ENCODE data around the gene MGA.
A peak's percentile ranks its signal among the peaks of the same experiment; 100 is the strongest.
"Not testable (repeated sequence)": the region's sequence is repeated elsewhere in the genome, so short reads cannot be mapped to it uniquely, and the experiment has no call there.

MGA gene

DNA sequence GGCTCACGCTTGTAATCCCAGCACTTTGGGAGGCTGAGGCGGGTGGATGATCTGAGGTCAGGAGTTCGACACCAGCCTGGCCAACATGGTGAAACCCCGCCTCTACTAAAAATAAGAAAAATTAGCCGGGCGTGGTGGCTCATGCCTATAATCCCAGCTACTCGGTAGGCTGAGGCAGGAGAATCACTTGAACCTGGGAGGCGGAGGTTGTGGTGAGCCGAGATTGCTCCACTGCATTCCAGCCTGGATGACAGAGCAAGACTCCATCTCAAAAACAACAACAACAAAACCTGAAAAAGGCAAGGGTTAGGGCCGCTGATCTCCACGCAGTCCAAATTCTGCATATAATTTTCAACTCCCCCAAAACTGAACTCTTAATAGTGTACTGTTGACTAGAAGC lies 67.9 kb downstream of the MGA start:
- not testable (repeated sequence) for DNase-seq

DNA sequence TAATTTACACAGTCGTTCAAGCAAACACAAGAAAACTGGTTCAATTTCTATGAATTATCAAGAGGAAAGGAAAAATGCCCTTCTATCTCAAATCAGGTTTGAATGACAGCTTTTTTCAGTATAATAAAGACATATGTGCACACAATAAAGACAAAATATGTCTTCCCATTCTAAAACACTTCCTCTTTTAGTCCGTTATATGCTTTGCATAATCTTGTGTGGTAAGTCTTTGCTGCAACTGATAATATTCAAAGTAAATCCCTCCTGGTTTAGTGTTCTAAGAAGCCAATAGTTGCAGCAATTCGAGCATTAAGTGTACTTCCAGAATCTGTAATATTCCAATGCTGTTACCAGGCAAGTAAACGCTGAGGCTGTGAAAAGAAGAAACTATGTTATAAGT lies 70.3 kb downstream of the MGA start:
- no peak for DNase-seq

DNA sequence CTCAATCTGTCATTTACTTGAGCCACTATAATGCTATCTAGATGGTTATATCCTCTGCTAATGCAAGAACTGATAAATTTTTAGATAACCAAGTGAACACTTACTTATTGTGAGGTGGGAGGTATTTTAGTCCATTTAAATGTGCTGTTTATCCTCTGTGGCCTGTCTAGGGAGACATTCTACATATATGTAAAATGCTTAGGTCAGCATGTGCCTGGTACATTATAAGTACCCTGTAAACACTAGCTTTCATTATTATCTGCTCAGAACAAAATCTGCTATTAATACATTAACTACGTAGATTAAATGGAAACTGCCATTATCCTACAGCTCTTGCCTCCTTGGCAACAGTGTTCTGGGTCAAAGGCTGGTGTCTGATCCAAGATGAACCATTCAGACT lies 72.3 kb downstream of the MGA start:
- DNase-seq = no peak

DNA sequence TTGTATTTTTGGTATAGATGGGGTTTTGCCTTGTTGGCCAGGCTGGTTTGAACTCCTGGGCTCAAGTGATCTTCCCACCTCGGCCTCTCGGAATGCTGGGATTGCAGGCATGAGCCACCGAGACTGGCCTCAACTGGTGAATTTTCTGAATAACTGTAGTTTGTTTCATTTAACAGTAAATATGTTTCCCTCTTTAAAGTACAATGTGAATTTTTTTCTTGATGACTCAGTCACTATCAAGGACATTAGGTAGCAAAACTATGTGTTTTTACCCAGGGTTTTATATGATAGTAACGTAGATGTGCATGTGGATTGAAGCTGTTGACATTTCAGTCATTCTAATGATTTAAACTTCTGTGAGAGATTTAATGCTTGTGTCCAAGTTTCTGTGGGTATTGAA lies 73.9 kb downstream of the MGA start:
- DNase-seq = no peak

DNA sequence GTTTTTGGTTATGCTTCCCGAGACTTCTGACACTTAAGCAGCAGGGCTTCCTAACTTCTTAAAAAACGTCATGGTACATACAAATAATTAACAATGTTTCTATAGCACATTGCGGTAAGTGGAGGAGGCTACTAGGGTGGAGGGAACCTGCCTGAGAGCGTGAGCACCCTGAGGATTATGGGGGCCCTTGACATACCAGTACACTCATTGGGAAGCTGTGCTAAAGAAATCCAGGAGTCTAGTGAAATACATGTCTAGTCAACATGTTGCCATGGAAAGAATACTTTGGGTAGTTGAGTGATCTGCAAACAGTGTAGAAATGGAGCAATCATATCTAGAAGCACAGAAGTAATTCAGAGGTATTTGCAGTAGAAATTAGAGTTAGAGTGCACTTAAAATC lies 74.8 kb downstream of the MGA start:
- DNase-seq = no peak

DNA sequence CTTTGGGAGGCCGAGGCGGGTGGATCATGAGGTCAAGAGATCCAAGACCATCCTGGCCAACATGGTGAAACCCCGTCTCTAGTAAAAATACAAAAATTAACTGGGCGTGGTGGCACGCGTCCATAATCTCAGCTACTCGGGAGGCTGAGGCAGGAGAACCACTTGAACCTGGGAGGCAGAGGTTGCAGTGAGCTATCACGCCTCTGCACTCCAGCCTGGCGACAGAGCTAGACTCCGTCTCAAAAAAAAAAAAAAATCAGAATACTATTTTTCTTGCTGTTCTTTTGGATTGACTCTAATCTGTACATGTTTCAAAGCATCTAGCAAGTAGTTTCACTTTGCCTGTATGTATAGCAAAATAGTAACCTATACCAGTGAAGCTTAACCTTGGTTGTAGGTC lies 75.3 kb downstream of the MGA start:
- not testable (repeated sequence) for DNase-seq

DNA sequence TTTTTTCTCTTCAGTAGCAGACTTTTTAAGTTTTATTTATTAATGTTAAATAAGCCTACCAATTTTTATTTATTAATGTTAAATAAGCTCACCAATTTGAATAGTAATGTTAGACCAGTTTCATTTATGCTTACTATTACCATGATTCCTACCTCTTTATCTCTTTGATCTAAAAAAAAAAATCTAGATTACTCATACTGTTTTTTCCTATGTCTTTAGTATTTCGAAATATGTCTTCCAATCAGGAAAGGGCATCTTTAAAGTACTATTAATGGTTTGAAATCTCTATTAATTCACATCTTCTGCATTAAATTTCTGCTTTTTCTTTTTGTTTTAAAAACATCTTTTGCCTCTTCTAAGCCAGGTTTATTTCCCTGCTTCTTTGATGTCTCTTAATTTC lies 86.6 kb downstream of the MGA start:
- no peak for DNase-seq

DNA sequence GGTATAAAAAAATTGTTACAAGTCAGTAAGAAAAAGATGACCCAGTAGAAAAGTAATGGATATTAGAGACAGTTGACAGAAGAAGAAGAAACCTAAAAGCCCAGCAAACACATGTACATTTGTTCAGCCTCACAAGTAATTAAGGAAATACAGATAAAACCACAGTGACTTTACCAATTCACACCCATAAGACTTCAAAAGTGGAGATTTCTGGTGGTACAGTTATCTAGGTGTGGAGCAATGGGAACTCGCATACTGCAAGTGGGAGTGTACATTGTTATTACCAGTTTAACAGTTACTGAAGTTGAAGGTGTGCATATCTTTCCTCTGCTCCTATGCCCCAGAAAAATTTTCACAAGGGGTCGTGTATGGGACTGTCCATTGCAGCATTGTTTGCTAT lies 96.0 kb downstream of the MGA start:
- no peak for DNase-seq

DNA sequence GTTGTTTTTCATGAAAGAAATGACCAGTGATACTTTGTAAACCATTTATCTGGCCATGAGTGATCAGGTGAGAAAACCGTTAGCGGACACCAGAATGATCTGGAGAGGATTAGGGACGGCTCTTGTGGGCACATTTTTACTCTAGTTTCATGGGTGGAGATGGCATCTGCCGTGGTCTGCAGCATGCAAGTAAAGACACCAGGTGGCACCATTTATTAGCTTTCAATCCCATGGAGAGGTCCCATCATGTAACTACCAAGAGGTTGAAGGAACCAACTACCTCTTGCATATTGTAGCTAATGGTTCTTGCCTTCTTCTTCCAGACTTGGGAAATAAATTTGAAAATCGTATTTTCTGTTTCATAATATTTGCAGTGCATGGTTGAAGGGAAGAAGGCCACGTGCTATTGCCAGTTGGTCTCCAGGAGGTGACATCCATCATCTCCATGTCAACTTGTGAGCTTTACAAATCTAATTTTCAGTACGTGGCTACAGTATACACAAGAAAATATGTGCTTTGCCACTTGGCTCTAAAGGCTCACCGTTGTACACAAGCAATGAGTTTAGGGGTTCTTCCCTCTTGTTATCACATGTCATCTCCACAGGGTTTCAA lies 112.6 kb downstream of the MGA start:
- peak; percentile 25 for DNase-seq

DNA sequence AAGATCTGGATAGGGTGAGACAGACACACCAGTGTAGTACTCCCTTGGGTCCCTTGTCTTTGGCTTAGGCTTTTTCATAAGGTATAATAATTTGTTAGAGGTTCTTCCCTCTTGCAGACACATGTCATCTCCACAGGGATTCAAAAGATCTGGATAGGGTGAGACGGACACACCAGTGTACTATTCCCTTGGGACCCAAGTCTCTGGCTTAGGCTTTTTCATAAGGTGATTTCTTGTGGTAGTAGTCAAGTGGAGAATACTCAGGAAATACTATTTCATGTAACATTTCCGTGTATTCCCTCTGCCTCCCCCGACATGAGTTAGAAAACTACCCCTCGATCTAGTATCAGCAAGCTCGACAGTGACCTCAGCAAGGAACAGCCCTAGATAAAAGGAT lies 113.1 kb downstream of the MGA start:
- DNase-seq = no peak

DNA sequence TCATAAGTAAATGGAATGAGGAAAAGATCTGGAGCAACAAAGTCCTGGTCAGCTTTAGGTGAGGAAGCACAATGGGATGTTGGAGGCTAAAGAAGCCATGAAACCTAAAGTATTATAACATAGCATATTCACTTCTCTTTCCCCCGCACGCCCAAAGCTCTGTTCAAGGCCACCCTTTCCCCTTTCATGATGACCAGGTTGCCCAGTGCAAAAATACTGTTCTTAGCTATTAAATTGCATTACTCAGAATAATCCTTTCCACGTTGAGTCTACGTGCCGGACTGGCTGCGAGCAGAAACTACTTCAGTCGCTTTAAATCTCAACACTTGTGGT lies 113.5 kb downstream of the MGA start:
- DNase-seq = no peak

DNA sequence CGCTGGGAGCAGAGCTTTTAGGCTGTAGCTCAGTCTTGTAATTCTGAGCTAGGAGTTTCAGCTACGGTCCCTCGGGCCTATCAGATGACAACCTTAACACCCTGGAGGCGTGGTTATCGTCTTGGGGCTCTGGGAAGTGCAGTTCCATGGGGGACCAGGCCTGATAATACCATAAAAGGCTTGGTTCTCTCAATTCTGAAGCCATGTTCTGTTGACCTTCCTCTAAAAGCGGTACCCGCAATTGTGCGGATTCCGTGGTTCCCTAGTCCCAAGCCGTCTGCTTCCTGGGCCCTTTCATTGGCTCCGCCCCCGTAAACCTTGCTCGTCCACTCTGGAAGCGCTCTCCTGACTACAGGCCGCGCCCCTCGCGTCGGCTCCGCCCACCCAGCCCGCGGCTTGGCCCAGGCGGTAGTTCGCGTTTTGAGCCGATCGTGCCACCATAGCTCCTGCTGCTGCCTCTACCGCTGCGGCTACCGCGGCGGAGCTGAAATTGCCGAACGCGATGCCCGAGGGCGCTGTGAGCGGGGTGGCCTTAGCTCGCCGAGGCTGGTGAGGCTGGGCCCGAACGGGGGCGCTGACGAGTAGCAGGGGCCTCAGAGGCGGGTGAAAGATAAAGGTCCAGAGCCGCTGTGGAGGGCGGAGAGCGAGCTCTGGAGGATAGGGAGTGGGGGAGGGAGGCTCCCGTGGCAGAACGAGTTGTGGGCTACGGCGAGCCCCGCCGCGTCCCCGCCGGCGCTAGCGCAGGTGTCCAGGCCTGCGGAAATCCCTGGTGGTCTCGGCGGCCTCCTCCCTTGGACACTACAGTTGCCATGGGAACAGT lies 114.1 kb downstream of the MGA start, which contains the start of gene MAPKBP1:
Gene MAPKBP1 (plus strand): TSS at position 423 of the 820 bp plus-strand sequence. CDS start 792 bp downstream, outside the sequence.
- peak; percentile 87 for DNase-seq

DNA sequence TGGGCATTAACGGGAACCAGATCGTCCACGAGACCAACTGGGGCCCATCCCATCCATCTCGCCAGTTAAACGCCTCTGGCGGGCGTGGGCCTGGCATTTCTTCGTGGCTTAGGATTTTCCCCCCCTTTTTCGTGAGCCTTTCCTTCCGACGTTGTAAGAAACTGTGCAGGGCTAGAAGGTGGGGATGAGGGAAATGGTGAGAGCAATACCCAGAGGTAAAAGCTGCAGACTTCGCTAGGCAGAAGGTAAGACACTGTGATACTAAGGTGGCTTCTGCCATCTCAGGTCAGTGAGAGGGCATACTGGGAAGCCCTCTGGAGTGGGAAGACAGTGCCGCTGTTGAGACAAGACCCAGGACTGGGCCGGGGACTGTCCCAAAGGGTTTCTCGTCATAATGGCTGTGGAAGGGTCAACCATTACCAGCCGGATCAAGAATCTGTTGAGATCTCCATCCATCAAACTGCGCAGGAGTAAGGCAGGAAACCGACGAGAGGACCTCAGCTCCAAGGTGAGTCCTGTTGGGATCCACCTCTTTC lies 114.7 kb downstream of the MGA start:
- DNase-seq = no peak

DNA sequence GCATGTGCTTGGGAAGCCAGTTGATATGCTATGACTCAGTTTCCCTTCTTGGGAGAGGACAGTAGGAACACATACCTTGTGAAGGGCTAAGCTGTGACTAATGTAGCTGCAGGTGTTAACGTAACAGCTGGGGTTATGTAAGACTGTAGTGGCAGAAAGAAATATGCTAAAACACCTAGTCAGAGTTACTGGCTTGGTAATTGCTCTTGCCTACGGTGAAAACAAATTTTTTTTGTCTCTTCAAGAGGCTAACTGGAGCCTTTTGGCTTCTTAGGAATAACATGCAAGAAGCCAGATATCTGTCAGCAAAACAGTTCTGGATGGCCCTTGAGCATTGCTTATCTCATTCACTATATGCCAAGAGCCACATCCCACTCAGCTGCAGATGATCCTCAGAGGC lies 115.4 kb downstream of the MGA start:
- DNase-seq = no peak

DNA sequence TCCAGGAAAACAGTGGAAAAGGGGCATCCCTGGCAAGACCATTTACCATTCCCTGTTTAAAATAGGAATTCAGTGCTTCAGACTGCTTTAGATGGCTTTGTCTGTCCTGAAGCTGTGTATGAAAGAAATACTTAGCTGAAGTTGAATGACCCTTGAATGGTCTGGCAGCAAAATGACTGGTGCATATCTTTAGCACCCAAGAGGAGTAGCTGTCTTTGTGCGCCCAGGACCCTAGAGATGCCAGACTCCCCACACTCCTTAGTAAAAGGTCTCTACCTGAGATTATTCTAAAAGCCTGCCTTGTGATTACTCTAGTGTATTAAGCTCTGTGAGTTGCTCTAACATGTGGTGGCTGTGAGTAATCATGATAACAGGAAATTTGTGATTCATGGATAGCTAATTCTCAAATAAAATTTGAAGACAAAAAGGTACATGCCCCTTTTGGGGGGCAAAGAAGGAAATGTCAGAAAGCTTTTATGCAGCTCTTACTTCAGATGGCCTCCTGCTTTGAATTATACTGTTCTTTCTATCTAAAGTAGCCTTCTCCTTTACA lies 117.3 kb downstream of the MGA start:
- no peak for DNase-seq

DNA sequence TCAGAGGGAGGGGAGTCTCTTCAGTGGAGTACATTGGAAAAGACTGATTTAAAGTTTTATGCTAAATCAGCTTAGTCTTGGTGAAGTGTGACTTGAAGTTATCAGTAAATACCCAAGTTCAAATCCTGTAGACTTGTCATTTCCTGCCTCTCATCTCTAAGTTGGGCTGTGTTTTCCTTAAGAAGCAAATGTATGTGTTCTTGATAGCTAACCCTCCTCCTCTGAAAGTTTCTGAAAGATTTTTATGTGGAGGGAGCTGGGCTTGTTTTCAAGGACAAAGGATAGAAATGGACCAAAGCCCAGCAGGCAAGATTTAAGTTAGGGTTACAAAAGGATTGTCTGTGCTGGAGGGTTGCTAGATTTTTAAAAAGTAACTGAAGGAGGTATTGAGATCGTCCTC lies 118.3 kb downstream of the MGA start:
- no peak for DNase-seq

DNA sequence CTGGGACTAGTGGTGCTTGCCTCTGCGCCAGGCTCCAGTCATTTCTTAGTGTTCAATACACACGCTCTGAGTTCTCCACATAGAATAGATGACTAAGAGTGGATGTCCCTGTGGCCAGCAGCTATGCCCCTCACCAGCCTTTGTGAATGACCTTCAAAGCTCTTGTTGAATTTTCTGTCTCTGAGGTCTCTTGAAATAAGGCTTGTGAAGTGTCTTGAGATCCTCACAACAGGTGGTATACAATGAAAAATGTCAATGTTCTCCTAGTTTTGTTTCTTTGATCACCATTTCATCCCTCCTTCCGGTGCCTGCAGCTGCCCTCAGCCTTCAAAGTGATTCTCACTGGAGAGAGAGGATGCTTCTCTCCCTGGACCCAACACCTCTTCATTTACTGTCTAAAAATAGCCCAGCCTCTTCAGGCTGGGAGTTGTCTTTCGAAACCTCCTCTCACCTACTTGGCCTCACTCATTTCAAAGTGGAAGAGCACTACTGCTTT lies 119.5 kb downstream of the MGA start:
- DNase-seq = no peak

DNA sequence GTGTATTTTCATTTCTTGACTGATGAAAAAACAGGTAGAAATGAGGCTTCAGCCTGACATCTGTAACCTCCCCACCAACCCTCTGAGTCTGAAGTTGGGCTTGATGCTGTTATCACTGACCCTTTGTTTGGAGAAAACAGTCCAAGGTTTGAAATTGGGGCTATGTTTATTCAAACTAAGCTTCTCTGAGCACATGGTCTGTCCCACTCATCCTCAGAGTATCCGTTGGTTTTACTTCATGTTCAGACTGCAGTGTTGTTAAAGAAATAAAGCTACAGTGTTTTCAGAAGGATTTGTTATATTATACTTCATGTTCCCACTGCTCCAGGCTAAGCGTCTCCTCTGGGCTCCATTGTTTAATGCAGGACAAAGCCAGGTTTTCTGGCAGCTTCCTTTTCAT lies 120.1 kb downstream of the MGA start:
- DNase-seq = no peak

DNA sequence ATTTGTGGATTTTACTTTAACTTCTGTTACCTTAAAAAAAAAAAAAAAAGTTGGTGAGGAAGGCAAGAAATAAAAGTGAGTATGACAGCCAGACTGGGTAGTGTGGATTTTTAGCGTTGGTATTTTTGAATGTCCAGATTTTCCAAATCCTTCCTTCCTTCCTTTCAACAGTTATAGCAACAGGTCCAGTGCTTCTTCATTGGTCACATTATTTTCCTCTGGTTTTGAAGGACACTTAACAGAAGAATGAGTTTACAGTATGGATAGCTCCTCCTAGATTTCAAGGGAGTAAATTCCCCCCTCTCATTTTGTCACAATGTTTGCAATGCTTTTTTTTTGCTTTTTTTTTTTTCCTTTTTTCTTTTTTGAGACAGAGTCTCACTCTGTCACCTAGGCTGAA lies 120.5 kb downstream of the MGA start:
- DNase-seq = no peak

DNA sequence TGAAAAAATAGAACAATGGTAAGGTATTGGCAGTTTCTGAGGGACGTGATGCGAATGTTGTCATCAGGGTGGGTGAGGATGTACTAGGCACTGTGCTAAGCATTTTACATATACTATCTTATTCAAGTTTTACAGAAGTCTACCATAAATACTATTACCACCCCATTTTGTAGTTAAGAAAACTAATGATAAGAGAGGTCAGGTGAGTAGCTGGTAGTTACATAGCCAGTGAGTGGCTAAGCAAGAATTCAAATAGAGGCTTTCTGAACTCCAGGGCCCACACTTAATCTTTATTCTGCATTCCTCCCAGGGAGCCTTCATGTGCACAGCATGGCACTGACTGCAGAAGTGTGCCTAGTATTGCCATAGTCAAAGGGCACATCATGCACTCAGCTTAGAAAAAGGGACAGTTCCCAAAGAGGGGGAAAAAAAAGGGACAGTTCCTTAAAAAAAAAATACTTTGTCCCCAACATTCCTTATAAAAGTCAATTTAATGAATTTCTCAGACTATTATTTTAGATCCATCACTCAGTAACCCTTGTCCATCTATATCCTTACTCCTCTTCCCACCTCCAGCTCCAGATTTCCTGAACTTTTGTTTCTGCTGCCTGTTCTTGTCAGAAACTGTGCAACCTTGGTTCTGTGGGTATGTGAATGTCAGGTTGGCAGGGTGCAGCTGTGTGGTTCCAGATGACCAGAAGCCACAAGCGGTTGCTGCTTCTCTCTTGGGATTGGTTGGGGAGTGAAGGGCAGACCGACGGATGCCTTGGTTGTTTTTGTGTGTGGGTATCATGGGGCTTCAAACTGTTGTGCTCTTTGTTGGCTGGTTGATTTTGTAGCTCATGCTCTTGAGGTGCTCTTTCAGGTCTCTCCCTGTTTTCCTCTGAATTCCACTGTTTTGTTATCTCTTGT lies 122.4 kb downstream of the MGA start:
- no peak for DNase-seq

DNA sequence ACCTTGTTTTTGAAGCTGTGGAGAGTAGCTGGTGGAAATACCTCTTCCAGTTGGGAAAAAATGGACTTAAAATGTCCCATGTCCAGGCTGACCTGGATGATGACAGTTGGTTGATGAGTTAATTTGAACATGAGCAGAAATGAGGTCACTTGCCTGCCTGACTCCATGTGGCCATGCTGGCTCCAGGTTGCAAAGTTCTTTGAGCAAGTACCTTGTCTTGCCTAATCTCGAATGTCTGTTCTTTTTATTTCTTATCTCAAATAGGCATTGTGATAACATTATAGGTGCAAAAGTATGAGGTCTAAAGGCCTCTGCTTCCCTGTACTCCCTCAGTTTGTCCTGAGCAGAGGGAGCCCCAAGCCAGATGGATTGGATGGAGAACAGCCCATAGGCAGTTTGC lies 123.1 kb downstream of the MGA start:
- no peak for DNase-seq

DNA sequence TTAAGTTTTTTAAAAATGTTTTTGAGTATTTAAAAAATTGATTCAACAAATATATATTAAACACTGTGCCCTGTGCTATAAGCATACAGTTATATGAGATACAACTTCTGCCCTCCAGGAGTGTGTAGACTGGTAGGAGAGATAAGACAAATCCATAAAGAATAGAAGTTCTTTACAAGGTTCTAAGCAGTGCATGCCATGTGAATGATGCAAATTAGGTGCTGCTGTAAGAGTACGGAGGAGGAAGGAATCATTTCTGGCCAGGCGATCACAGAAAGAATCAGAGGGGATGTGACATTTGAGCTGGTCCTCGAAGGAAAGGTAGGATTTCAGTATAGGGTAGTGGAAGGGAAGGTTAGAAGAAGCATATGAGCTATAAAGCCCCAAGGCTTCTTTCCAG lies 128.1 kb downstream of the MGA start:
- no peak for DNase-seq

DNA sequence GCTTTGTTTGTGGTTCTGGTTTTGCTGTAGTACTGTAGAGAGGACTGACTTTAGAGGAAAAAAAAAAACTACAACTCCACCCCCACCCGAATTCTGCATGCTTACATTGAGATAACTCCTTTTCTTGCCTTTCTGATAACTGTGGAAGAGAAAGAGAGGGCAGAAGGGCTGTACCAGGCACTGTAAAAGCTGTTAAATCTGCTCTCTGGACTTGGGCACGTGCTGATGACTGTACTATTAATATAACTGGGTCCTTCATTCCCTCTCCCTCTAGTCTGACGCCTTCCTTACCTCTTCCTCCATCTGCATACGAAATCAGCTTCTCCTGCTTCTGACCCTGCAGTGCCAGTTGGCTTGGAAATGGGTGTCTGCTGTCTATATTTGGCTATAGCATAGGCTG lies 129.0 kb downstream of the MGA start:
- DNase-seq = no peak
